ENCODE data around the gene SIL1.

SIL1 gene

GRCh38 chr5:139232147-139232724, 34.1 kb upstream of the SIL1 start:
- Histone ChIP-seq H3K79me2 (ENCODE audit: insufficient read depth, low read length) (no peaks in the 10 kb centered on the region), H3K36me3 (ENCODE audit: insufficient read depth, low read length) (no peaks in the 10 kb centered on the region; the same call in 1 of the 2 replicates), H3K27ac (ENCODE audit: low read depth, low read length, poor library complexity, severe bottlenecking) (no peak overlapping the region), H3K9me2 (ENCODE audit: low read depth, low read length) (no peaks in the 10 kb centered on the region), H3K4me1 (ENCODE audit: insufficient read depth, low read length, severe bottlenecking) (no peaks in the 10 kb centered on the region), H2AFZ (ENCODE audit: low read length) (no peak overlapping the region), H3K9ac (ENCODE audit: low read length) (no peak overlapping the region), H3K27me3 (ENCODE audit: insufficient read depth, low read length) (no peaks in the 10 kb centered on the region; the same call in 1 of the 2 replicates), H3F3A (ENCODE audit: insufficient read depth, low read length) (no peaks in the 10 kb centered on the region), H3K4me2 (ENCODE audit: low read length) (no peak overlapping the region), H3K9me3 (ENCODE audit: low read length) (peaks cover 3% of the 10 kb centered on the region; the same call in 1 of the 2 replicates), H4K20me1 (ENCODE audit: insufficient read depth, low read length) (no peaks in the 10 kb centered on the region), H3K4me3 (ENCODE audit: low read depth, low read length, poor library complexity, severe bottlenecking) (no peak overlapping the region)
- TF ChIP-seq CTCF (IDR thresholded peaks at IDR 0.05; ENCODE audit: low read length): no peak
- no peak for TF ChIP-seq EZH2 (IDR thresholded peaks at IDR 0.05; ENCODE audit: borderline replicate concordance, low read length)

GRCh38 chr5:139228201-139228803, 30.1 kb upstream of the SIL1 start:
- TF ChIP-seq CTCF (IDR thresholded peaks at IDR 0.05; ENCODE audit: low read length) (no peak), EZH2 (IDR thresholded peaks at IDR 0.05; ENCODE audit: borderline replicate concordance, low read length) (no peak)
- H4K20me1 ChIP-seq (ENCODE audit: insufficient read depth, low read length): no peaks in the 10 kb centered on the region
- no peaks in the 10 kb centered on the region for H3K27me3 ChIP-seq (ENCODE audit: insufficient read depth, low read length)
- no peaks in the 10 kb centered on the region for H3K9me2 ChIP-seq (ENCODE audit: low read depth, low read length)
- H3F3A ChIP-seq (ENCODE audit: insufficient read depth, low read length): no peaks in the 10 kb centered on the region
- H3K9me3 ChIP-seq (ENCODE audit: low read length): no peaks in the 10 kb centered on the region
- no peak overlapping the region for H3K9ac ChIP-seq (ENCODE audit: low read length)
- H2AFZ ChIP-seq (ENCODE audit: low read length): no peak overlapping the region
- no peak overlapping the region for H3K27ac ChIP-seq (ENCODE audit: low read depth, low read length, poor library complexity, severe bottlenecking)
- H3K79me2 ChIP-seq (ENCODE audit: insufficient read depth, low read length): no peaks in the 10 kb centered on the region
- no peaks in the 10 kb centered on the region for H3K36me3 ChIP-seq (ENCODE audit: insufficient read depth, low read length)
- no peak overlapping the region for H3K4me2 ChIP-seq (ENCODE audit: low read length)
- no peaks in the 10 kb centered on the region for H3K4me1 ChIP-seq (ENCODE audit: insufficient read depth, low read length, severe bottlenecking)
- no peak overlapping the region for H3K4me3 ChIP-seq (ENCODE audit: low read depth, low read length, poor library complexity, severe bottlenecking)

GRCh38 chr5:139226131-139226530, 28.0 kb upstream of the SIL1 start:
- H3K79me2 ChIP-seq (ENCODE audit: insufficient read depth, low read length): no peaks in the 10 kb centered on the region
- no peak overlapping the region for H3K9ac ChIP-seq (ENCODE audit: low read length)
- H3K27ac ChIP-seq (ENCODE audit: low read depth, low read length, poor library complexity, severe bottlenecking): no peak overlapping the region
- no peaks in the 10 kb centered on the region for H3F3A ChIP-seq (ENCODE audit: insufficient read depth, low read length)
- TF ChIP-seq CTCF (IDR thresholded peaks at IDR 0.05; ENCODE audit: low read length) (no peak), EZH2 (IDR thresholded peaks at IDR 0.05; ENCODE audit: borderline replicate concordance, low read length) (no peak)
- H3K4me1 ChIP-seq (ENCODE audit: insufficient read depth, low read length, severe bottlenecking): no peaks in the 10 kb centered on the region
- H3K9me3 ChIP-seq (ENCODE audit: low read length): no peaks in the 10 kb centered on the region
- H3K4me2 ChIP-seq (ENCODE audit: low read length): no peak overlapping the region
- H3K36me3 ChIP-seq (ENCODE audit: insufficient read depth, low read length): no peaks in the 10 kb centered on the region
- no peak overlapping the region for H3K4me3 ChIP-seq (ENCODE audit: low read depth, low read length, poor library complexity, severe bottlenecking)
- H3K9me2 ChIP-seq (ENCODE audit: low read depth, low read length): no peaks in the 10 kb centered on the region
- H2AFZ ChIP-seq (ENCODE audit: low read length): no peak overlapping the region
- H4K20me1 ChIP-seq (ENCODE audit: insufficient read depth, low read length): no peaks in the 10 kb centered on the region
- H3K27me3 ChIP-seq (ENCODE audit: insufficient read depth, low read length): no peaks in the 10 kb centered on the region

All from OCI-LY1 (cell line).